ENCODE data around the gene CDH20. TPM values are rescaled to one million over a fixed set of nuclear protein-coding genes. Genes with fewer than 3 reads are reported as not detected.

CDH20 gene
- polyA plus RNA-seq, 1 experiment, result 0.02 TPM

GRCh38 chr18:61334491-61334850, 1.2 kb downstream of the CDH20 start:
- TF ChIP-seq, protein P1, sequence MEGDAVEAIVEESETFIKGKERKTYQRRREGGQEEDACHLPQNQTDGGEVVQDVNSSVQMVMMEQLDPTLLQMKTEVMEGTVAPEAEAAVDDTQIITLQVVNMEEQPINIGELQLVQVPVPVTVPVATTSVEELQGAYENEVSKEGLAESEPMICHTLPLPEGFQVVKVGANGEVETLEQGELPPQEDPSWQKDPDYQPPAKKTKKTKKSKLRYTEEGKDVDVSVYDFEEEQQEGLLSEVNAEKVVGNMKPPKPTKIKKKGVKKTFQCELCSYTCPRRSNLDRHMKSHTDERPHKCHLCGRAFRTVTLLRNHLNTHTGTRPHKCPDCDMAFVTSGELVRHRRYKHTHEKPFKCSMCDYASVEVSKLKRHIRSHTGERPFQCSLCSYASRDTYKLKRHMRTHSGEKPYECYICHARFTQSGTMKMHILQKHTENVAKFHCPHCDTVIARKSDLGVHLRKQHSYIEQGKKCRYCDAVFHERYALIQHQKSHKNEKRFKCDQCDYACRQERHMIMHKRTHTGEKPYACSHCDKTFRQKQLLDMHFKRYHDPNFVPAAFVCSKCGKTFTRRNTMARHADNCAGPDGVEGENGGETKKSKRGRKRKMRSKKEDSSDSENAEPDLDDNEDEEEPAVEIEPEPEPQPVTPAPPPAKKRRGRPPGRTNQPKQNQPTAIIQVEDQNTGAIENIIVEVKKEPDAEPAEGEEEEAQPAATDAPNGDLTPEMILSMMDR (IDR thresholded peaks at IDR 0.05; ENCODE audit: insufficient read depth, low read depth, low read length), result no peak
- Histone ChIP-seq H3K36me3 (ENCODE audit: control insufficient read depth, insufficient read depth, low read length) (no peaks in the 10 kb centered on the region), H3K27me3 (ENCODE audit: control insufficient read depth, insufficient read depth, low read length) (peaks cover 20% of the 10 kb centered on the region), H3K4me3 (ENCODE audit: low read depth, low read length) (no peak overlapping the region; the same call in 1 of the 2 replicates)
- DNase-seq (ENCODE audit: low read depth), result no peak
- ChIA-PET POLR2A (no interaction called here), CTCF (no interaction called here)

DNA sequence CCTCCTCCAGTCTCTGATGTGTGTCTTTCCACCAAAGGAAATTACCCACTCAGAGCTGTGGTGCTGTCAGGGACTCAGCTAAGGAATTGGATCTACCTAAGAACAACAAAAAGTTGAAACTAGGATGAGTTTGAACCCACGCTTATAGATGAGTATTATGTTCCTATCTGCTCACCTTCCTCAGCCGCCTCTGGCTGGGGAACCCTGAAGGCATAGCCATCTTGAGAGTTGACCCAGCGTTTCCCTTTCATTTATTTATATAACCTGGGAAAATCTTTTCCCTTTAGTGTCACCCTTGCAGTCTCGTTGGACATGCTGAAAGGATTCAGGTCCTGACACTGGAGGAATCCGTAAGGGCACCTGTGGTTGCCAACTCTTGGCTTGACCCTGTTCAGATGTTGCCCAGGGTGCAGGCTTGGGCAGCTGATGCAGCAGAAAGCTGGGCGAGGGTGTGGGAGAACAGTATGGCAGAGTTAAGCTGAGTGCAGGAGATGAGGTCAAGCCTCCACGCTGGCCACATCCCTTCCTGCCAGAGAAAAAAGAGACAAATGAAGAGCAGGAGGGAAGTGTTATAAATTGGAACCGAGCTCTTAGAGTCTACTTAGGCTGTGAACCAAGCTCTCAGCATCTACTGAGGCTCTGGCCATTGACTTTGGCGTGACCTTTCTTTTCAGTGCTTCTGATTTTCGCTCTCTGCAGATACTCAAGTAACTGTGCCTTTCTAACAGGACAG, 1.9 kb downstream of the CDH20 start:
- Histone ChIP-seq H3K36me3 (ENCODE audit: control insufficient read depth, insufficient read depth, low read length) (no peaks in the 10 kb centered on the region), H3K27me3 (ENCODE audit: control insufficient read depth, insufficient read depth, low read length) (peaks cover 20% of the 10 kb centered on the region), H3K4me3 (ENCODE audit: low read depth, low read length) (no peak overlapping the region)
- no peak for DNase-seq (ENCODE audit: low read depth)
- CTCF ChIA-PET, result no interaction called here
- TF ChIP-seq, protein P1 (IDR thresholded peaks at IDR 0.05; ENCODE audit: insufficient read depth, low read depth, low read length), result no peak
- POLR2A ChIA-PET, result no interaction called here

GRCh38 chr18:61335684-61336555, 2.7 kb downstream of the CDH20 start:
- DNase-seq (ENCODE audit: low read depth), result no peak
- peaks cover 20% of the 10 kb centered on the region for H3K27me3 ChIP-seq (ENCODE audit: control insufficient read depth, insufficient read depth, low read length)
- TF ChIP-seq, protein P1 (IDR thresholded peaks at IDR 0.05; ENCODE audit: insufficient read depth, low read depth, low read length), result no peak
- ChIA-PET CTCF (interaction anchor here (0.9 to 1.5 kb wide), 3 partner anchors 13 to 166 kb away, joined by 3 to 9 read pairs (median 3); no protein-coding TSS in a partner anchor), POLR2A (no interaction called here)
- no peaks in the 10 kb centered on the region for H3K36me3 ChIP-seq (ENCODE audit: control insufficient read depth, insufficient read depth, low read length)
- H3K4me3 ChIP-seq (ENCODE audit: low read depth, low read length), result peak overlapping the region; percentile 5; the same call in 1 of the 2 replicates

DNA sequence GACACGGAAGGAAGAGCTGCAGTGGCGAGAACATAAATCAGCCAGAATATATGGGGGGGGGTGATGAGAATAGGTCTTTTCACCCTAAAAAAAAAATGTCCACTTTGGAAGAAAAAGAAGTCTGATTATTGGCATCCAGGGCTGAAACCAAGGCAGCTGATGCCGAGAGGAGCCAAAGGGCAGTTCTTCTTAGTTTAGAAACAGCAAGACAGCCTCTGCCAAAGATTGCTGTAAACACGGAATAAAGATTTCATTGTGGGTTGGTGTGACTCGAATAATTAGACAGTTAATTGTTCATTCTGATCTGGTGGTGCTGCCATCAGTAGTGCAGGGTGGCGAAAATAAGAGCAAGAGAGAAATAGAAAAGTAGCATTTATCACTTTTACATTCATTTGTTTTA, 3.5 kb downstream of the CDH20 start:
- Histone ChIP-seq H3K27me3 (ENCODE audit: control insufficient read depth, insufficient read depth, low read length) (peaks cover 20% of the 10 kb centered on the region), H3K4me3 (ENCODE audit: low read depth, low read length) (no peak overlapping the region), H3K36me3 (ENCODE audit: control insufficient read depth, insufficient read depth, low read length) (no peaks in the 10 kb centered on the region)
- TF ChIP-seq, protein P1 (IDR thresholded peaks at IDR 0.05; ENCODE audit: insufficient read depth, low read depth, low read length), result no peak
- no peak for DNase-seq (ENCODE audit: low read depth)
- POLR2A ChIA-PET, result no interaction called here
- CTCF ChIA-PET, result interaction anchor here (0.6 to 1.5 kb wide), 4 partner anchors 14 to 165 kb away, joined by 3 to 9 read pairs (median 4); no protein-coding TSS in a partner anchor

GRCh38 chr18:61337527-61337926, 4.3 kb downstream of the CDH20 start:
- CTCF ChIA-PET, result no interaction called here
- TF ChIP-seq, protein P1 (IDR thresholded peaks at IDR 0.05; ENCODE audit: insufficient read depth, low read depth, low read length), result no peak
- Histone ChIP-seq H3K36me3 (ENCODE audit: control insufficient read depth, insufficient read depth, low read length) (no peaks in the 10 kb centered on the region), H3K4me3 (ENCODE audit: low read depth, low read length) (no peak overlapping the region), H3K27me3 (ENCODE audit: control insufficient read depth, insufficient read depth, low read length) (peaks cover 20% of the 10 kb centered on the region)
- DNase-seq (ENCODE audit: low read depth), result no peak
- POLR2A ChIA-PET, result no interaction called here
